Hepatocyte (in vitro differentiated cells): Measurements from ENCODE around the gene LTB4R2.

Experiments used
- EZH2 ChIP-seq: fragments of 200-600 bp; sonication (generic); IDR thresholded peaks from 2 replicates; pipeline ENCODE4 v1.6.1; 2016; ENCODE audit warnings: antibody characterized with exemption, mild to moderate bottlenecking, borderline replicate concordance
- EZH2phosphoT487 ChIP-seq: fragments of 200-600 bp; sonication (generic); IDR thresholded peaks from one replicate; pipeline ENCODE4 v1.6.1; 2018; ENCODE audit warnings: antibody characterized with exemption, mild to moderate bottlenecking, low read depth, moderate library complexity; ENCODE audit not compliant: unreplicated experiment, severe bottlenecking
- TF ChIP-seq, protein P1 (sequence below): fragments of 200-600 bp; sonication (generic); IDR thresholded peaks from 2 replicates; pipeline ENCODE4 v1.5.1; 2016; ENCODE audit warnings: antibody characterized with exemption, mild to moderate bottlenecking; ENCODE audit not compliant: poor library complexity

- TF ChIP-seq, protein P1, sequence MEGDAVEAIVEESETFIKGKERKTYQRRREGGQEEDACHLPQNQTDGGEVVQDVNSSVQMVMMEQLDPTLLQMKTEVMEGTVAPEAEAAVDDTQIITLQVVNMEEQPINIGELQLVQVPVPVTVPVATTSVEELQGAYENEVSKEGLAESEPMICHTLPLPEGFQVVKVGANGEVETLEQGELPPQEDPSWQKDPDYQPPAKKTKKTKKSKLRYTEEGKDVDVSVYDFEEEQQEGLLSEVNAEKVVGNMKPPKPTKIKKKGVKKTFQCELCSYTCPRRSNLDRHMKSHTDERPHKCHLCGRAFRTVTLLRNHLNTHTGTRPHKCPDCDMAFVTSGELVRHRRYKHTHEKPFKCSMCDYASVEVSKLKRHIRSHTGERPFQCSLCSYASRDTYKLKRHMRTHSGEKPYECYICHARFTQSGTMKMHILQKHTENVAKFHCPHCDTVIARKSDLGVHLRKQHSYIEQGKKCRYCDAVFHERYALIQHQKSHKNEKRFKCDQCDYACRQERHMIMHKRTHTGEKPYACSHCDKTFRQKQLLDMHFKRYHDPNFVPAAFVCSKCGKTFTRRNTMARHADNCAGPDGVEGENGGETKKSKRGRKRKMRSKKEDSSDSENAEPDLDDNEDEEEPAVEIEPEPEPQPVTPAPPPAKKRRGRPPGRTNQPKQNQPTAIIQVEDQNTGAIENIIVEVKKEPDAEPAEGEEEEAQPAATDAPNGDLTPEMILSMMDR: no peak
- TF ChIP-seq EZH2: no peak
- TF ChIP-seq EZH2phosphoT487: no peak
Observed at GRCh38 chr14:24273422-24273998, 36.4 kb upstream of the LTB4R2 start.
